ENCODE data around the gene FBXO15.
A peak's percentile ranks its signal among the peaks of the same experiment; 100 is the strongest.

The FBXO15 gene

GRCh38 chr18:74147779-74148542, at the start of gene FBXO15, which contains the start of gene TIMM21:
FBXO15 (minus strand) TSS chr18:74147834; CDS start chr18:74147785, 49 bp downstream.
TIMM21 (plus strand) TSS chr18:74148523; CDS start chr18:74148809, 286 bp downstream.
- TF ChIP-seq CTCF (conservative IDR thresholded peaks at IDR 0.05; ENCODE audit: low read length): no peak
- peak within 1 kb of the TSS; percentile 99 for H3K4me3 ChIP-seq (ENCODE audit: low read length)
- DNase-seq (ENCODE audit: low read depth): peak; percentile 96

- no peak overlapping the region for H3K4me3 ChIP-seq (ENCODE audit: low read length)
- TF ChIP-seq CTCF (conservative IDR thresholded peaks at IDR 0.05; ENCODE audit: low read length): peak; percentile 86
- DNase-seq (ENCODE audit: low read depth): peak; percentile 46
Measured at GRCh38 chr18:74196220-74197119, 48.8 kb upstream of the FBXO15 start.

DNA sequence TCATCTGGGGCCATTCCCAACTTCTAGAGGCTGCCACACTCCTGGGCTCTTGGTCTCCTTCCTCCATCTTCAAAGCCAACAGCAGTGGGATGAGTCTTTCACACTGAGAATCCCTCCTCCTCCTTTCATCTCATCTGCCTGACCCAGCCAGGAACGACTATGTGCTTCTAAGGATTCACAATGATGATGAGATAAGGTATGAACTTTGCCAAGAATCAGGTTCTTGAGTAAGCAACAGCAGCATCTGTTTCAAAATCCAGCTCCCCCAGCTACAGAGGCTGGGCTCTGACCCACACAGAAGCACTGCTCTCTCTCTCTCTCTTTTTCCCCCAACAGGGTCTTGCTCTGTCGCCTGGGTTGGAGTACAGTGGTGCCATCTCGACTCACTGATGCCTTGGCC, 47.1 kb upstream of the FBXO15 start:
- H3K4me3 ChIP-seq (ENCODE audit: low read length): no peak overlapping the region
- TF ChIP-seq CTCF (conservative IDR thresholded peaks at IDR 0.05; ENCODE audit: low read length): no peak
- DNase-seq (ENCODE audit: low read depth): peak; percentile 12

DNA sequence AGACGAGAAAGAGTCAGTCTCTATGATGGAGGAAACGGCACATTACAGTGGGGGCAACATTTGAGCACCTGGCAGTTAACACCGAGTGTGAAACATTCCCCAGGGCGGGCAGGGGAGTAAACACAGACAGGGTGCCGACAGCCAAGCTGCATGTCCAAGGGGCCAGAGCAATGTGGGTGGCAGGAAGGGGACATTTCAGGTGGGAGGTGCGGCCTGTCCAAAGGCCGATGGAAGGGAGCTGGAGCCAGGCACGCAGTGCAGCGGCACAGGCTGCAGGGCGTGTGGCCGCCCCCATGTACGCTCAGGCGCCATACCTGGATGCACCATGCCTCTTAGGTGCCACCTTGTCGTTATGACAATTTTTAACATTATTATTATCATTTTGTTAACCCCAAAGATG, 43.9 kb upstream of the FBXO15 start:
- H3K4me3 ChIP-seq (ENCODE audit: low read length): no peak overlapping the region
- no peak for DNase-seq (ENCODE audit: low read depth)
- no peak for TF ChIP-seq CTCF (conservative IDR thresholded peaks at IDR 0.05; ENCODE audit: low read length)

DNA sequence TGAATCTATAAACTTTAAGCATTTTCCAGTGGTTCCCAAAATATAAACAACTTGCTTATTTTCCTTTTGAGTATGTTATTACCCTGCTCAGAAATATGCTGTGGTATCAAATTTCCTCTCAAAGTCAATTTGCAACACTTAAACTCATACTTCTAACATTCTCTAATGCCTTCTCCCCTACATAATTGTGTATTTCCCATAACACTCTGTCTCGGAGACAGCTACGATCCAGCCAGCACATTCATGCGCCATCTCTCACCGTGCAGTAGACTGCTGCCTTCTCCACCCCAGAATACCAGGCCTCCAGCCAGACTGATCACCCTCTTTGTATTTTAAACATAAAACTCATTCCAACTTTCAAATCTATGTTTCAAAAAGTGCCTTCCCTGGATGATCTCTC, 42.5 kb upstream of the FBXO15 start:
- H3K4me3 ChIP-seq (ENCODE audit: low read length): no peak overlapping the region
- no peak for TF ChIP-seq CTCF (conservative IDR thresholded peaks at IDR 0.05; ENCODE audit: low read length)
- DNase-seq (ENCODE audit: low read depth): peak; percentile 46

DNA sequence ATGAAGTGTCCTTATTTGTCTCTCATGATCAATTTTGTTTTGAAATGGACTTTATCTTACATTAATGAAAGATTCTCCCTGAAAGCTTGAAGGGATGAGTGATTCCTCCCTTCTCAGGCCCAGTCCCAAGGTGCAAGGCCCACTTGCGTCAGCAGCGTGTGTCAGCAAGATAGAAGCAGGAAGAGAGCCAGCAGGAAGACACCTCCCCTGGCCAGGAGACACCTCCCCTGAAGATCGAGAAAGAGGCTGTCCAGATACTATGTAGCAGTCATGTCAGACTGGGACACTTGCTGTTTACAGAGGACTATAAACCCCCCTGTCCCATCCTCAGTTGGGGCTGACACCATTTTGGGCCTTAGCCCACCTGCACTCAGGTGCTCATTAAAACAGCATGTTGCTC, 39.0 kb upstream of the FBXO15 start:
- H3K4me3 ChIP-seq (ENCODE audit: low read length): no peak overlapping the region
- no peak for TF ChIP-seq CTCF (conservative IDR thresholded peaks at IDR 0.05; ENCODE audit: low read length)
- no peak for DNase-seq (ENCODE audit: low read depth)
